SIG-M5 treated with dmso at 0.1 percent for 504 hours (cell line): Measurements from ENCODE around the gene REEP1.

Source experiments
- DNase-seq: peaks from one replicate; lab custom pipeline; 2025; ENCODE audit not compliant: unreplicated experiment; lab: John Stamatoyannopoulos, UW

REEP1 gene

DNA sequence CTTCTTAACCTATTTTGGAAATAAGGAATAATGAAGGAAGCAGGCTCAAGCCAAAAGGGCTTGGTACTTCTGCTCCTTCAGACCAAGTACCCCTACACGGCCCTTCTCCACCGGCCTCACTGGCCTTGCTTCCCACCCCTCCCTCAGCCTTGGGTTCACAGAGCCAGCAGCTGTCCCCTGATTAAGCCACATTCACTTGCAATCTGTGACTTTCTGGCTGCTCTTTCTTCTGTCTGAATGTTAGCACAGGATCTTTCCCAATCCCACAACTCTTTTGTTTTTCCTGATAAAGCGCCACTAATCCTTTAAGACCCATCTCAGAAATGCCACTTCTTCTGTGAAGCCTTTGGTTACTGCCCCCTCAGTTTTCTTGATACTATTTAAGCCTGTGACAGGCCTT lies 52.4 kb downstream of the REEP1 start:
- DNase-seq: no peak

DNA sequence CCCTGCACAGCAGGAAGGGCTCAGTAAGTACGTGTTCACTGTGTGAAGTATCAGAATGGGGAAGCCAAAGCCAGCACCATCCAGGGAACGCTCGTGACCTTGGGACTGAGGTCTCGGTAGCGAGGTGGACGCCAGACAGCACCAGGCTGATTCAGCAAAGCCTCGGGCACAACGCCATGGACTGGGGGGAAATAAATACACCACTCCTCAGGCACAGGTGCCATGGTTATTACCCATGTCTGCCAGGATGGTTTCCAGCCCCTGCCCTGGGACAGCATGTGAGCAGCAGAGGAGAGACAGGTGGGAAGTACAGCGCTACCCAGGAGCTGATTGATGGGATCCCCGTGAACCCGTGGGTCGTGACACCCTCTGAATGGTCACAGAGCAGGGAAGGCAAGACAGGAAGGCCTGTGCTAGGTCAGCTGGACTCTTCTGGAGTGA lies 53.0 kb downstream of the REEP1 start:
- no peak for DNase-seq

DNA sequence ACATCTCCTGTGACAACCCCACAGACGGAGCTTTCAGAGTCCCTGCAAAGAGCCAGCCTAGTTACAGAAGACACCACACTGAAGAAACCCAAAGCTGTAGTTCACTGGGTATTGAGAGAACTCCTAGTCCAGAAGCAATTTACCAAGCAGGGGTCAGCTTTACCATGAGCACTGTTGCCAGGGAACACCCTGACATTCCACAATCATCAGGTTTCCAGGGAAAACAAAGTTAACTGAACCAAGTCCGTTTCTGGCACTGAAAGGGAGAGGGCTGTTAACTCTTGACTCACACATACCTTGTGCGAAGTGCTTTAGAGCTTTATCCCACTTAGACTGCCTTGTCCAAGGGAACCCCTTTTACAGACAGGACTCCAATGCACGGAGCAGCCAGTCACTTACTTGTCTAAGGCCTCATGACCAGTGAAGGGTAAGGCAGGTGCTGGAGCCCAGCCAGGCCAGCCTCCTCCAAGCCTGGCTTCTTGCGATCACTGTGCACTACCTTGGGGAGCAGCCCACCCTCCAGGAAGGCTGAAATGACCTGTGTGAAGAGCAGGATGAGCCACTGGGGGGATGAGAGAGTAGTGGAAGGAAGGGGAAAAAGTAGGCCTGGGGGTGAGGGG lies 53.9 kb downstream of the REEP1 start:
- no peak for DNase-seq

DNA sequence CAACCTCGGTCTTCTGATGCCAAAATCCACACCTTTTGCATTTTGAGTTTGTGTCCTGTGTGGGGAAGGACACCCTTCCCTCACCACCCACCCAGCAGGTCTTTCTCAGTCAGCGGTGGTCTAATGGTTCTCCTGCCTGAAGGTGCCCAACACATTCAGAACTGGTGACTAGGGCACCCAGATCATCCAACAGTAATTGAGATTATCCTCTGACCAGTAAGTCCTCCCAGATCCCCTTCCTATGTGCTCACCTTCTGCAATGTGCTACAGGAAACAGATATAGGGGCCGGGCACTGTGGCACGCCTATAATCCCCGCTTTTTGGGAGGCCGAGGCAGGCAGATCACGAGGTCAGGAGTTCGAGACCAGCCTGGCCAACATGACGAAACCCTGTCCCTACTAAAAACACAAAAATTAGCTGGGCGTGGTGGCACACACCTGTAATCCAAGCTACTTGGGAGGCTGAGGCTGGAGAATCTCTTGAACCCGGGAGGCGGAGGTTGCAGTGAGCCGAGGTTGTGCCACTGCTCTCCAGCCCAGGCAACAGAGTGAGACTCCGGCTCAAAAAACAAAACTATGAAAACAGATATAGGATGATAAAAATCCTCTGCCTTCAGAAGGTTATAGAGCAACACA lies 56.2 kb downstream of the REEP1 start:
- no peak for DNase-seq

DNA sequence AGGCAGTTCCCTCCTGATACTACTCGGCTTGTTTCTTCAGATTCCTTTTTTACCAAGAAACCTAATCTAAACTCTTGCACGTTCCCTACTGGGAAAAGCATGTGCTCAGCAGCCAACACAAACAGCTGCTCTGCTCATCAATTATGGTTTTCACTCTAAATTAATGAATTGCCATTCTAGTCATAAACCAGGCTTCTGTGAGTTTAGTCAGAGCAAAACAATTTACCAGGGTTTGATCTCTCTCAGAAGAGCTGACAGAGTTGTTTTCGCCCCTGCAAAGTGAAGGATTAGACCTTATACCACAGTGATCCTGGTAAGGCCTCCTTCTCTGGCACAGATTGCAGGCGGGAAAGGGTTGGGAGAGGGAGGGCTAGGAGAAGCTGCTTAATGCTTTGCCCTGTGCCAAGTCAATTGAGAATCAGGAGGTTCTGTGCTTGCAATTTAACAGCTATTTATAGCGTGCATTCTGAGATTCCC lies 57.2 kb downstream of the REEP1 start:
- no peak for DNase-seq

DNA sequence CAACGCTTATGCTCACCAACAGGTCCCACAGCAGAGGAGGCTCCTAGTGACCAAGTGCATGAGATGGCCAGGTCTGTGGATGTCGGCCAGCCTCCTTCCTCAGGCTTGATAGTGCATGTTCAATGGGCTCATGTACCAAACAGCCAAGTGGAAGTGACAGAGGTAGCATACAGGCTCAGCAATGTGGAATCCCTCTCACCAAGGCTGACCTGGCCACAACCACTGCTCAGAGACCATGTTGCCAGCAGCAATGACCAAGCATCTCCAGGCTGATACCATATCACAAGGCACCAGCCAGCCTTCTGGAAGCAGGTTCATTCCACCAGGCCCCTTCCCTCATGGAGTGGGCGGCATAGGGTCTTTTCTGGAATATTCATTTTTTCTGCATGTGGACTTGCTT lies 61.5 kb downstream of the REEP1 start:
- no peak for DNase-seq

DNA sequence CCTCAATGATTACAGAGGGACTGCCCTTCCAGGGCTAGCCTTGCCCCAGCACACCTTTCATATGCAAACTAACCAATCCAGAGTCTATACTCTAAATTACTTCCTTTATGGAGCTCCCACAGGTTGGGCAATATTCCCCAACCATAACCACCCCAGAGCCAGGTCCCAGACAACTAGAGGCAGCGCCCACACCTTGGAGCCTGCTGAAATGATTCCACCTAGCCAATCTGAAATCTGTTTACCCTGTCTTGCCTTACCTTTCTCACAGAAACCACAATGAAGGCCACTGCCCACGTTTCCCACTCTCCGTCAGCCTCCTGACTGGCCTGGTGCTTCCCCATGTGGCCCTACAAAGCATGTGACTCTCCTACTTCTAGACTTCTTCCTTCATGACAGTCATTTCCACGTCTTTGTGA lies 62.0 kb downstream of the REEP1 start:
- no peak for DNase-seq

DNA sequence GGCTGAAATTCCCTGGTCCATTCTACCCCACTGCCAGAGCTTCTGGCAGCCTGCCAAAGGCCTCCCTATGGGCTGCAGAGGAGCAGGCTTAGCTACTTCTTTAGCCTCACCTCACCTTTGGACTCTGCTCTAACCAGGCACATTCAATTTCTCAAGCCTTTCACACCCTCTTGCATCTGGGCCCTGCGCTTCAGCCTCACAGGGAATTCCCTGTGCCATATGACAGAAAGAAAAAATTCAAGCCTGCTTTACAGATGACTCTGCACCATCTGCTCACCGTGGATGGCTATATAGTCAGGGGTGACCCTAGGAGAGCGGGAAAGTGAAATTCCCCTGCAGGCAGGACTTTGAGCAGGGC lies 62.5 kb downstream of the REEP1 start:
- no peak for DNase-seq

DNA sequence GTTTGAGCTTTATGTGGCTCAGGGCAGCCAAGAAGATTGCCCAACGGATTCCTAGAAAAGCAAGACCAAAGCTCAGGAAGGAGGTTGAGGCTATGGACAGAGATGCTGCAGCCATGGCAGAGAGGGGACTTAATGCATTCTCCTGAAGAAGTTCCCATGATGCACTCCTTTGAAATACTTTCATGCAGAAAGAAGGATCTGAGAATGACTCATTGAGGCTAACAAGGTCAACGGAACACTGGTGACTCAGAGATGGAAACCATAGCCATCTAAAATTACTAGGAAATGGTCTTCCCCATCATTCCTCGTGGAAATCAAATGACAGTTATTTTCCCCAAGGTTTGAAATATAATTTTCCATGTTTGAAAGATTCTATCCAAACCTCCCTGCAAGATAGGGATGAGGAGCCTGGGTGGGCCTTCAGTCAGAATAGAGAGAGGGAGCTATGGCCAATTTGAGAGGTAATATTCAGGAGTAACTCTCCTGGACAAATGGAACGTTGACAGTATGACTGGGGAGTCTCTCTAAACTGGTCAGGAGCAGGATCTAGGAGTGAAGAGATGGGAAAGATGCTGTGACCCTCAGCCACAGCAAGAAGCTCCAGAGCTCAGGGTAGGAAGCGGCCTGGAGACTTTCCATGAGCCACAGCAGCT lies 63.0 kb downstream of the REEP1 start:
- DNase-seq: peak; percentile 19

DNA sequence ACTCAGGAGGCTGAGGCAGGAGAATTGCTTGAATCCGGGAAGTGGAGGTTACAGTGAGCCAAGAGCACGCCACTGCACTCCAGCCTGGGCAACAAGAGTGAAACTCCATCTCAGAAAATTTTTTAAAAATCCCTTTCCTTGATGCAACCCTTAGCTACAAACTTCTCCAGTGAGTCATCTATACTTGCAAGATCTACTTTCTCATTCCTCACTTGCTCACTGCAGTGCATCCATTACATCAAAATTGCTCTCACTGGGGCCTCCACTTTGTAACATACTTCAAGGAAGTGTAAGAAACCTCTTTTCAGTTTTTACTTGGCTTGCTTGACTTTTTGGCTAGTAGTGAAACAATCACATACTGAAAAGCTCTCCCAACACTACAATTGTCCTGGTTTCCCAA lies 65.3 kb downstream of the REEP1 start:
- no peak for DNase-seq

DNA sequence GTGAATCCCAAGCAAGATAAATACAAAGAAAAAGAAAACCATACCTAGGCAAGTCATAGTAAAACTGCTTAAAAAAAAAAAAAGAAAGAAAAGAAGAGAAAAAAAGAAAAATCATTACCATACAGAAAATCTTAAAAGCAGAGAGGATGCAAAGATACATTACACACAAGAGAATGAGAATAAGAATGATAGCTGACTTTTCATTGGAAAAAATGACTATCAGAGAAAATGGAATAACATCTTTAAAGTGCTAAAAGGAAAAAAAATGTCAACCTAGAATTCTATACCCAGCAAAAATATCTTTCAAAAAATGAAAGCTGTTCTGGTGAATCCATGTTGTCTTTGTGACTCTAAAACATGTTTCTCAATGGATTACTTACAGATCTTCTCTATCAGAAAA lies 66.2 kb downstream of the REEP1 start:
- DNase-seq: no peak

DNA sequence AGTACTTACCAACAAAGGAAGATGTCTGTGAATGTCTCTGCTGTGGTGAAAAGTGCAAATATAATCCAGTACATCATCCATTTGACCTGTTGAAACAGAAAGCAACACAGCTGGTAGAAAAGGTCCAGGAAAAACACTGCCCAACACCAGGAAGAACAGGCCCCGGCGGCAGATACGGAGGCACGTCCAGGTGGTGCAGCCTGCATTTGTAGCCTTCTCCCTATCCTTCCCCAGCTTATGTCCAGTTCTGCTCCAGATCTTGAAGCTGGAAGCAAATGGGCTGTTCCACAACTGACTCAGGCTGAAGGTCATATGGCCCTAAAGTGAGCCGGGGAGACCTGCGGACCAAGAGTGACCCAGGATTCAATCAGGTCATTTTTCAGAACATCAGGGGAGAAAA lies 73.5 kb downstream of the REEP1 start:
- DNase-seq: no peak

DNA sequence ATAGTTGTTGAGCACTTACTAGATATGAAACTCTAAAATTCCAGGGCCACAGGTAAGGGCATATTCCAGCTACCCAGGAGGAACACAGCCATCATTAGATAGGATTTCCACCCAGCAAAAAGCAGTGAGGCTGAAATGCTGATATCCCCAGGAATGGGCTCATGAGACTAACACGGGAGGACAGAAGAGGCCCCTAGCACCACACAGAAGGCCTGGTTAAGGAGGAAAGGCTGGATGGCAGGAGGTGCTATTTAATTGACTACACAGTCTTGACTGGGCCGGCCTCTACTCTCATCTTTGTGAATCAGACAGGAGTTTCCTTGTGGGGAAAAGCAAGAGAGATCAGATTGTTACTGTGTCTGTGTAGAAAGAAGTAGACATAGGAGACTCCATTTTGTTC lies 76.4 kb downstream of the REEP1 start:
- no peak for DNase-seq

DNA sequence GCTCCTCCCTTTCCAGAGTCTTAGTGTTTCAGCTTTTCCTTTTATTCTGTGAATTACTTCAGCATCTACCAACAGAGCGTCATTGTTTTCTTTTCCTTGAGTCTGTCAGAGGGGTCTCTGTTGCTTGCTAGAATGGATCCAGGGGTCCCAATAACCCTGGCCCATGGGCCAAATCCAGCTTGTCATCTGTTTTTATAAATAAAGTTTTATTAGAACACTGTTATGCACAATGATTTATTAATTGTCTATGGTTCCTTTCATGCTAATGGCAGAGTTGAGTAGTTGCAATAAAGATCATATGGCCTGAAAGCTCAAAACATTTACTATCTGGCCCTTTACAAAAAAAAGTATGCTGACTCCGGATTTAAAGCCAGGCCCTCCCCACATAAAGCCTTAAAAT lies 79.3 kb downstream of the REEP1 start:
- no peak for DNase-seq

DNA sequence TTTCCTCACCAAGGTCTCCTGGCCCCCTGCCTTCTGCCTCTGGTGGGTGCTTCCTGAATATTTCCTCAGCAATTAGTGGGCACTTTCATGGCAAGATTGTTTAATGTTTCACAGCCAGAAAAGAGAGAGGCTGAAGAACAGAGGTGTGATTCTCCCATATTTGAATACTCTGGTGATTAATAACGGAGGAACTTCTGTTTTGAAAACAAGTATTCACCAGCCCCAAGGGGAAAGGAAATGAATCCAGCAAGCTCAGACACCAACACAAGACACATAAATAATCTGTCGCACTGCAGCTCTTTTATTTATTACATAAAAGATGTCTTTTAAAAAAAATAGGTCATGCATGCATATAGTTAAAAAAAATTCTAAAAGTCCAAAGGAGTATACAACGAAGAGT lies 80.4 kb downstream of the REEP1 start:
- DNase-seq: no peak

DNA sequence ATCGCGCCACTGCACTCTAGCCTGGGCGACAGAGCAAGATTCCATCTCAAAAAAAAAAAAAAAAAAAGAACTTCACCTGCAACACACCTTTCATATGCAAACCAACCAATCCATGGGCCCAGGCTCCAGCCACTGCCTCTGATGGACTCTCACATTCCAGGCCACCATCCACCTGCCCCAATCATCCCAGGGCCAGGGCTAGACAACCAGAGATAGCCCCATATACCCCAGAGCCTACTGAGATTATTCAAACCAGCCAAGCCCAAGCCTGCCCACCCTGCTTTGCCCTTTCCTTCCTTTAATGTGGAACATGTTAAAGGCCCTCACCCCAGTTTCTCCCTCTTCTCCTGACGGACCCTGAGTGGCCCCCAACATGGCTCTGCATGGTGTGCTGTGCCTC lies 81.1 kb downstream of the REEP1 start:
- no peak for DNase-seq

DNA sequence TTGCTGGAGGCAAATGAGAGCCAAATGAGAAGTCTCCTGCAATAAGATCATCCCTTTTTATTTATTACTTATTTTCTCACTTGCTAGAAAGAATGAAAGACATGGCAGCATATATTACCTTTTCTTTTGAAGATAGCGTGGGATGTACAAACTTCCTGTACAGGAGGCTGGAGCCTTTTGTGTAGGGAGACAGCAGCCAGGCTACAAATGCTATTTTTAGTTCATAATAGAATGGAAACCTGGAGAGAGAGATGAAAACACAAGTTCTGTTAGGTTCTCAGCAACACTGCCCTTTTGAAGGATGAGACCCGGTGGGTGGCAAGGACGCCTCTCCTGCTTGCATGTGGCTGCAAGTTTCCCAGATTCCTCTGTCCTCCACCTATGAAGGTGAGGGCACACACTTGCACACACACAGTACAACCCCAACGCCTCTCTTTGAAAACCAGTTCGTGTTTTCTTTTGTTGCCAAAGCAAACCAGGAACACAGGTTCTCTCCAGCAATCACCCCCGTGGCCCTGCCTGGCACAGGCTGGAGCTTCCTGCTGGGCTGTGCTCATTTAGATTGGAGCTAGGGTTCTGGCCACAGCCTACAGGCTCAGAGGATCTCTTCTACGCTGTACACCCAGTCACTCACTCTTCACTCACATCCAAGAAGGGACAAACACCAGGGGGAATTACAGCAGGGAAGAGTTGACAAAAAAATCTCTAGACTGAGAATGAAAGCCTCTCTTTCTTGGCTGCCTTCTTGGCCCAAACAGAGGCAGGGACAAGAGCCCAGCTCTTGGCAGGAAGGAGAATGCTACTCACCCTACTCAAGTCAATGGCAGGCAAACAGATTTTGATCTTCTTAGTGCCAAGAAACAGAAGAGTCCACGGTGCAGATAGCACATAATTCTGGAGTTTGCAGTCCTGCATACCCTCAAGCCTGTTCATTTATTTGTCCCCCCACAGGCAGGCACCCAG lies 82.6 kb downstream of the REEP1 start:
- peak; percentile 11 for DNase-seq

DNA sequence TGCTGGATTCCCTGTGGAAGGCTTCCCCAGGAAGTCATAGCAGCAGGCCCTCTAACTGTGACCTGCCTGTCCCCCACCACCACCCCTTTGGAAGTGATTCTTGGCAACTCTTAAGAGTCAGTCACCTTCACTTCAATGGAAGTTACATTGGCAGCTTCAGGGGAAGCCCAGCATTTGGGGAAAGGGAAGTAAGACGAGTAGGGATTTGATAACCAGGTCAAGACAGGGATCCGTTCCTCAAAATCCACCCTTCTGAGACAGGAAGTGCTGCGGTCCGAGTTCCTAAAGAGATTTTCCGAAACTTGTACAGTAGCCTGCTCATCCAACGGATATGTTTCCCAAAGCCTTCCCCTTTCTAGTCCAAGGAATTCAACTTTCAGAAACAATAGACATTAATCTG lies 84.0 kb downstream of the REEP1 start:
- DNase-seq: no peak

DNA sequence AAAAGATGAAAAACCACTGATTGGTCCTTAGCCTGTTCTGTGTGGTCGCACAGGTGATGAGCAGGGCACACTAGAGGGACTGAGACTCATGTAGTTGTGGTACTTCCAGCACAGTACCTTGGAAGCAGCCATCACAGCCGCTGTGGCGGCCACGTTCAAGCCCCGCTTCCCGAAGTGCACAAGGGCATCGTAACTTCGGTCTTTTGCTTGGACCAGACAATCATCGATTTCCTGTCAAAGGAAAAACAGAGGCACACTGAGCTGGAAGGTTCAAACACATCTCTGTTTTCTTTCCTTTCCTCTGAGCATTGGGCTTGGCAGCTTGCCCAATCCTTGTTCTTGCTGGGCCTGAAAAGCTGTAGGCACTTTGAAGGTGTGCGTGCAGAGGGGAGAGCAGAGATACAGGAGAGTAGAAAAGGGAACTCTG lies 85.6 kb downstream of the REEP1 start:
- DNase-seq: no peak

DNA sequence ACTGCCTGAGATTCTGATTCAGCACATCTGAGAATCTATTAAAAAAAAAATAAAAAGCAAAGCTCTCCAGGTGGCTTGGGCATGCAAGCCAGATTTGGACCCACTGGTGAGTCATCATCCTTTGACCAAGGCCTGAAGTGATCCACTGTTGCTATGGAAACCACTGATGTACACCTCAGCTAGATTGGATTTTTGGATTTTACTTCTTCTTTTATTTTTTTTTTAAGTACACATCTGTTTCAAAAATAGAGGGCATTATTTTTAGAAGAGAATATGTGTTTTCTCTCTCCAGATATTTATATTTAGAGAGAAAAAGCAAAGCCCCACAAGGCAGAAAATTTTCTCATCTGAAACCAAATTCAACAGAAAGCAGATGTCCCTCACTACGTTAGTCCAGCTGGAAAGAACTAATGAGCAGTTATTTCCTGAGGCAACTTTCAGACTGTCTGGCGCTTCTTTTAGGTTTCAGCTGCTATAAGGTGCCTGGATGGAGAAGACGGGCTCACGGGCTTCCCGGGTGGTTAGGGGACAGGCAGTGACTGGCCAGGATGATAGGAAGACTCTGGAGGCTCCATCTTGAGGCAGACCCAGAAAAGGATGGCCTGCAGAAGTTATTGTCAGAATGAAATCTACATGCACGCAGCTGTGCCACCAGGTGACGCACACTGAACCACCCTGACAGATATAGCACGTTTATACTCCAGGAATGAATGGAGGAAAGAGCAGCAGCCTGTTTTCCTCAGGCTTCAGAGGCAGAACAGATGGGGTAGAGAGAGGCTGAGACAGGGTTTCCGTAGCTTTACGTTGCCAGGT lies 87.6 kb downstream of the REEP1 start:
- peak; percentile 5 for DNase-seq

DNA sequence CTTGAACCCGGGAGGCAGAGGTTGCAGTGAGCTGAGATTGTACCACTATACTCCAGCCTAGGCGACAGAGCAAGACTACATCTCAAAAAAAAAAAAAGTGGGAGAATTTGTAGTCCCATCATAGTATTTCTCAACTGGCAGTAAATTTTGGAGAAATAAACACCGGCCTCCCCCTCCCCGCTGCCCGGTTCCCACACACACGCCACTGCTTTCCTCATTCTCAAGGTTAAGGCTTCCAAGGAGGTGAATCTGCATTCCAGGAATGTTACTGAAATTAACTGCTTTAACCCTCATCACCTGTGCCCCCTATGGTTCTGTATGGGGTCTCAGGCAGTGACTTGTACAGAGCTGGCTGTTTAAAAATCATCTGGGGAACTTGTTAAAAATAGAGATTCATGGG lies 88.2 kb downstream of the REEP1 start:
- no peak for DNase-seq
